NB4 (cell line): ENCODE measurements around the gene ZBTB7C.

Experiments
- DNase-seq: peaks from one replicate; pipeline ENCODE4 v3.0.0; 2010; ENCODE audit warnings: low read depth
- H3K4me3 ChIP-seq: one replicate; pipeline ENCODE4 v1.5.1; 2011; ENCODE audit warnings: mild to moderate bottlenecking, low read depth, low read length, moderate library complexity
- MYC ChIP-seq: IDR thresholded peaks from 2 replicates; pipeline ENCODE4 v1.6.1; 2011; ENCODE audit warnings: low read depth, low read length
- POLR2A ChIP-seq: IDR thresholded peaks from 2 replicates; pipeline ENCODE4 v1.6.1; 2011; ENCODE audit warnings: mild to moderate bottlenecking; ENCODE audit not compliant: insufficient read length; ENCODE audit errors: extremely low read depth
- TF ChIP-seq, protein P1 (sequence below): IDR thresholded peaks from one replicate; pipeline ENCODE4 v1.5.1; 2012; ENCODE audit warnings: low read depth, low read length
- TF ChIP-seq, protein P2 (sequence below): IDR thresholded peaks from 2 replicates; pipeline ENCODE4 v1.6.1; 2011; ENCODE audit warnings: low read depth, low read length

Gene ZBTB7C

DNA sequence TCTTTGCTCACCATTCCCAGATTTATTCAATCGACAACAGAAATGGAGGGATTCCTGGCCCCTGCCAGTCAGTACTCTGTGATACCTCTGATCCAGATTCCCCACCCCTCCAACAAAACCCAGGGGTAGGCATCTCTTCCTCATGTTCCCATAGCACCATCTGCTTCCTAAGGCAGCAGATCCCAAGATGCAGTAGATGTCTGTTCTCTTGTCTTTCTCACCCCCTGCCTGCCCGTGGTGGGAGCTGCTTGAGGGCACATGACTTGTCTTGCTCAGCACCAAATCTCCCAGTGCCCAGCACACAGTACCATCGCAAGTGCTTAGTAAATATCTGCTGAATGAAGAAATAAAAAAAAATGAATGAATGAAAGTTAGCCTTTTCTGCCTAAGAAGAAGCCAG lies 98.2 kb downstream of the ZBTB7C start:
- TF ChIP-seq, protein P1, sequence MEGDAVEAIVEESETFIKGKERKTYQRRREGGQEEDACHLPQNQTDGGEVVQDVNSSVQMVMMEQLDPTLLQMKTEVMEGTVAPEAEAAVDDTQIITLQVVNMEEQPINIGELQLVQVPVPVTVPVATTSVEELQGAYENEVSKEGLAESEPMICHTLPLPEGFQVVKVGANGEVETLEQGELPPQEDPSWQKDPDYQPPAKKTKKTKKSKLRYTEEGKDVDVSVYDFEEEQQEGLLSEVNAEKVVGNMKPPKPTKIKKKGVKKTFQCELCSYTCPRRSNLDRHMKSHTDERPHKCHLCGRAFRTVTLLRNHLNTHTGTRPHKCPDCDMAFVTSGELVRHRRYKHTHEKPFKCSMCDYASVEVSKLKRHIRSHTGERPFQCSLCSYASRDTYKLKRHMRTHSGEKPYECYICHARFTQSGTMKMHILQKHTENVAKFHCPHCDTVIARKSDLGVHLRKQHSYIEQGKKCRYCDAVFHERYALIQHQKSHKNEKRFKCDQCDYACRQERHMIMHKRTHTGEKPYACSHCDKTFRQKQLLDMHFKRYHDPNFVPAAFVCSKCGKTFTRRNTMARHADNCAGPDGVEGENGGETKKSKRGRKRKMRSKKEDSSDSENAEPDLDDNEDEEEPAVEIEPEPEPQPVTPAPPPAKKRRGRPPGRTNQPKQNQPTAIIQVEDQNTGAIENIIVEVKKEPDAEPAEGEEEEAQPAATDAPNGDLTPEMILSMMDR = no peak
- TF ChIP-seq POLR2A (no peak), MYC (no peak)
- TF ChIP-seq, protein P2, sequence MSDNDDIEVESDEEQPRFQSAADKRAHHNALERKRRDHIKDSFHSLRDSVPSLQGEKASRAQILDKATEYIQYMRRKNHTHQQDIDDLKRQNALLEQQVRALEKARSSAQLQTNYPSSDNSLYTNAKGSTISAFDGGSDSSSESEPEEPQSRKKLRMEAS = no peak
- H3K4me3 ChIP-seq = no peak overlapping the region
- DNase-seq = no peak

DNA sequence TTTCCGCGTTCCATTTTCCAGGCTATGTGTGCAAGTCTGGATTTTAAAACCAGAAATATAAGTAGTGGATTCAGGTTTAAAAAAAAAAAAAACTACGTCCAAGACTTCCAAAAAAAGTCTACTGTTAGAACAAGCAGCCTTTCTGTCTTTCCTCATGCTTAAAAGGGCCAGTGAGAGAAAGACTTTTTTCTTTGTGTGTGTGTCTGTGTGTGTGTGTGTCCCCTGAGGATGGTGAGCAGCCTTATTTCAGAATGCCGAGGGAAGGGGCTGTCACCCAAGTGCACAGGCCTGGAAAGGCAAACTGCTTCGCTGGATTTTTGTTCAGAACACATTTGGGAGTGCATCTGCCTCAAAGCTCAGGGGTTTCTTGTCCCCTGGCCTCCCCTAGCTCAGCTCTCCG lies 98.8 kb downstream of the ZBTB7C start:
- TF ChIP-seq MYC (no peak), POLR2A (no peak)
- TF ChIP-seq, protein P1 = no peak
- TF ChIP-seq, protein P2 = no peak
- H3K4me3 ChIP-seq = no peak overlapping the region
- no peak for DNase-seq

DNA sequence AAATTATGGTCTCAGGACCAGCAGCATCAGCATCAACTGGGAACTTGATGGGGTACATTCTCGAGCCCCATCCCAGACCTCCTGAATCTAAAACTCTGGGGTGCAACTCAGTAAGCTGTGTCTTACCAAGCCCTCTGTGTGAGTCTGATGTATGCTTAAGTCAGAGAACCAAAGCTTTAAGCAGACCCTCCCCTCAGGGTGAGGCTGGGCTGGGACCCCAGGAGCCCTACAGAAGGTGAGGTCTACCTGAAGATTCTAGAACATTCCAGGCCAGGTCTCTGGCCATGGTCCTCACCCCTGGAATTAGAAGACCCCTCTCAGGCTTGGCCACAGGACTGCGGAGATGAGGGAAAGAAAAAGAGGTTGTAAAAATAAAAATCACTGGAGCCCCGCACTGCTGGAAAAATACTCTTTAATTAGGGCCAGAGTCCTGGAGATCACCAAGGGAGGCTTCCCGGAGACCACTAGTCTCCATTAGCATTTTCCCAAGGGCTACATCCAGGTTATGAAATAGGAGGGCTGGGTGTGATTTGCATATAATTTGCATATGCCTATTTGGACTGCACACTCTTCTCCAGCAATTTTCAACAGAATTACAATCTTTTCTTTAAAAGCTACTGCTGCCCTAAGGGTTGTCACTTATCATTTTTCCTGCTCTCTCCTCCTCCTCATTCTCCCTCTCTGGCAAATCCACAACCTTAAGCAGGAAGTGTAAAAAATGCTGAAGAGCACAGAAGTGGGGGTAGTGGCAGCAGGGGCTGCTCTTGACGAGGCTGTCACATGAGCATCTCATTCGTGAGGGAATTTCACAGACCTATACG lies 100.2 kb downstream of the ZBTB7C start:
- TF ChIP-seq, protein P2 = no peak
- TF ChIP-seq MYC (no peak), POLR2A (no peak)
- TF ChIP-seq, protein P1 = no peak
- no peak overlapping the region for H3K4me3 ChIP-seq
- DNase-seq = no peak

DNA sequence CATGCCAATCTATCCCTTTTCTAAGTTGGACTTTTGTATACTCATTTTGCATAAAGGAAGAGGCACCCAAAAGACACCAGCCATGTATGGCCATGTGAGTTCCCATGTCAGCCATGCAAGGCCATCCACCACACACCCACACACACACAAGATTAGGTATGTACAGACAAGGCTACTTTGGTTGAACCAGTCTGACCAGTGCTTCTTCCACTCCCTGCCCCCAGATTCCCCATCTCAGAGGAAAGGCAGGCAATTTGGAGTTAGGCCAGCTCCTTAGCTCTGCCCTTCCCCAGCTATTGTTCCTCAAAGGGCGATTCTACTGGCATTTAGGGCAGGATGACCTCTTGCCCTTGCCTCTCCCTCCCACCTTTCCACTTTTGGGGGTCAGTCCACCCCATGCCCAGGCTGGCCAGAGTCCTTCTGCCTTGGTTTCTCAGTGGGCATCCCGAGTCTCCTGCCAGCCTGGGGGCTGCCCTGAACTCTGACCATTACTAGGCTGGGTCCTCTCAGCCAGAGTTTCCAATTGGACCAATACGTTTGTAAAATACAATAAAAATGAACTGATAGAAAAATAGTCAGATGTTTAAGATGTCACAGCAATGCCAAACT lies 101.1 kb downstream of the ZBTB7C start:
- DNase-seq = no peak
- TF ChIP-seq, protein P1 = no peak
- TF ChIP-seq MYC = no peak
- TF ChIP-seq, protein P2 = no peak
- no peak for TF ChIP-seq POLR2A
- H3K4me3 ChIP-seq = no peak overlapping the region

DNA sequence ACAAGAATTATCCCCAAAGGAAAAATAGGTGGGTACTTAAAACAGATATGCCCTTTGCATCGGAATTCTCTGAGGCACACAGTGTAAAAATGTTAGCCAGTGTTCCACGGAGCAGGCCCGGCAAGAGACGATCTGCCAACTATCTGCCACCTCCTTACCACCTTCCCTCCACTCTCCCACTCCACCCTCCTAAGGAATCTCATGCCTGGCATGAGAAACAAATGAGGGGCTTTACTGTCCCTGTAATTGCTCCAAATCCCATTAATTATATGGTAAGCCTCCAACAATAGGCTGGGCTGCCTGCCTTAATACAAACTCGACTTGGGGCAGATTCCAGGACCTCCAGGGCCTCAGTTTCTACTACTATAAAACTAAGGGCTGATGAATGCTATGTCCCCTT lies 102.3 kb downstream of the ZBTB7C start:
- H3K4me3 ChIP-seq = no peak overlapping the region
- no peak for DNase-seq
- TF ChIP-seq, protein P1 = no peak
- TF ChIP-seq POLR2A = no peak
- no peak for TF ChIP-seq MYC
- TF ChIP-seq, protein P2 = no peak
